NT2/D1 (cell line): ENCODE measurements around the gene CDCP1.
"Not testable (repeated sequence)": the region's sequence is repeated elsewhere in the genome, so short reads cannot be mapped to it uniquely, and the experiment has no call there.

Experiments used
- YY1 ChIP-seq: IDR thresholded peaks from 2 replicates; pipeline ENCODE4 v1.6.1; 2011; ENCODE audit not compliant: insufficient read length, insufficient read depth
- ZNF274 ChIP-seq: IDR thresholded peaks from 2 replicates; pipeline ENCODE4 v1.6.1; 2011; ENCODE audit warnings: mild to moderate bottlenecking, low read depth, low read length

DNA sequence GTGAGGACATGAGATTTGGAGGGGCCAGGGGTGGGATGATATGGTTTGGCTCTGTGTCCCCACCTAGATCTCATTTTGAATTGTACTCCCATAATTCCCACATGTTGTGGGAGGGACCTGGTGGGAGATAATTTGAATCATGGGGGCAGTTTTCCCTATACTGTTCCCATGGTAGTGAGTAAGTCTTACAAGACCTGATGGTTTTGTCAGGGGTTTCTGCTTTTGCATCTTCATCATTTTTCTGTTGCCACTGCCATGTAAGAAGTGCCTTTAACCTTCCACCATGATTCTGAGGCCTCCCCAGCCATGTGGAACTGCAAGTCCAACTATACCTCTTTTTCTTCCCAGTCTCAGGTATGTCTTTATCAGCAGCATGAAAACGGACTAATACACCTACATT is 67.9 kb downstream of the CDCP1 start:
- TF ChIP-seq ZNF274, YY1: not testable (repeated sequence)
